GM19438 (cell line): ENCODE data around the gene TET3.

Source experiments
- ATAC-seq: cut with Tn5 transposase; IDR thresholded peaks from one replicate; pipeline ENCODE4 v1.9.1; 2021; ENCODE audit warnings: low read depth; ENCODE audit not compliant: unreplicated experiment

The TET3 gene

GRCh38 chr2:74027496-74027895 is 42.8 kb downstream of the TET3 start:
- no peak for ATAC-seq

GRCh38 chr2:74028290-74028689 is 43.6 kb downstream of the TET3 start:
- no peak for ATAC-seq

GRCh38 chr2:74028741-74029140 is 44.0 kb downstream of the TET3 start:
- no peak for ATAC-seq

- no peak for ATAC-seq
These were observed 45.1 kb downstream of the TET3 start for GRCh38 chr2:74029714-74030397.

GRCh38 chr2:74031221-74031620 is 46.5 kb downstream of the TET3 start:
- ATAC-seq = no peak

GRCh38 chr2:74031959-74032287 is 47.2 kb downstream of the TET3 start:
- ATAC-seq = no peak

GRCh38 chr2:74033375-74033774 is 48.7 kb downstream of the TET3 start:
- no peak for ATAC-seq
